ENCODE measurements around the gene PDE4D.

- no peak for TF ChIP-seq EP300 (IDR thresholded peaks at IDR 0.05)
- TF ChIP-seq, protein P1, sequence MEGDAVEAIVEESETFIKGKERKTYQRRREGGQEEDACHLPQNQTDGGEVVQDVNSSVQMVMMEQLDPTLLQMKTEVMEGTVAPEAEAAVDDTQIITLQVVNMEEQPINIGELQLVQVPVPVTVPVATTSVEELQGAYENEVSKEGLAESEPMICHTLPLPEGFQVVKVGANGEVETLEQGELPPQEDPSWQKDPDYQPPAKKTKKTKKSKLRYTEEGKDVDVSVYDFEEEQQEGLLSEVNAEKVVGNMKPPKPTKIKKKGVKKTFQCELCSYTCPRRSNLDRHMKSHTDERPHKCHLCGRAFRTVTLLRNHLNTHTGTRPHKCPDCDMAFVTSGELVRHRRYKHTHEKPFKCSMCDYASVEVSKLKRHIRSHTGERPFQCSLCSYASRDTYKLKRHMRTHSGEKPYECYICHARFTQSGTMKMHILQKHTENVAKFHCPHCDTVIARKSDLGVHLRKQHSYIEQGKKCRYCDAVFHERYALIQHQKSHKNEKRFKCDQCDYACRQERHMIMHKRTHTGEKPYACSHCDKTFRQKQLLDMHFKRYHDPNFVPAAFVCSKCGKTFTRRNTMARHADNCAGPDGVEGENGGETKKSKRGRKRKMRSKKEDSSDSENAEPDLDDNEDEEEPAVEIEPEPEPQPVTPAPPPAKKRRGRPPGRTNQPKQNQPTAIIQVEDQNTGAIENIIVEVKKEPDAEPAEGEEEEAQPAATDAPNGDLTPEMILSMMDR (IDR thresholded peaks at IDR 0.05), result no peak
Observed at GRCh38 chr5:59266410-59266809, 627.1 kb downstream of the PDE4D start.

Data from tibial nerve (tissue), 4 donors.